ENCODE data around the gene UGT1A8. TPM values are rescaled to one million over a fixed set of nuclear protein-coding genes. Genes with fewer than 3 reads are reported as not detected.
"Not testable (repeated sequence)": the region's sequence is repeated elsewhere in the genome, so short reads cannot be mapped to it uniquely, and the experiment has no call there.

The UGT1A8 gene
- total and polyA plus RNA-seq, 3 experiments from 2014 or later: not detected

GRCh38 chr2:233611284-233611683 lies 6.1 kb upstream of the UGT1A8 start:
- no peaks in the 10 kb centered on the region for H3K4me1 Mint-ChIP-seq
- ChIA-PET POLR2A (no interaction called here), CTCF (no interaction called here)
- peaks cover 0 to 4% (median 0%) of the 10 kb centered on the region in 3 donors for H3K36me3 Mint-ChIP-seq
- no peaks in the 10 kb centered on the region for H3K9me3 ChIP-seq (ENCODE audit: low read length)
- H3K4me3 ChIP-seq (ENCODE audit: low read length): no peak overlapping the region
- no peaks in the 10 kb centered on the region for H3K36me3 ChIP-seq (ENCODE audit: insufficient read depth, low read length)
- peaks cover 12 to 45% (median 32%) of the 10 kb centered on the region in 5 donors for H3K9me3 Mint-ChIP-seq
- no peaks in the 10 kb centered on the region for H3K4me1 ChIP-seq (ENCODE audit: insufficient read depth, low read length)
- DNase-seq: no peak
- no peak overlapping the region for H3K4me3 Mint-ChIP-seq
- H3K27me3 Mint-ChIP-seq: peaks cover 17 to 36% of the 10 kb centered on the region in 2 donors
- H3K27ac ChIP-seq (ENCODE audit: low read depth, low read length): no peak overlapping the region
- H3K27ac Mint-ChIP-seq: no peak overlapping the region
- H3K27me3 ChIP-seq (ENCODE audit: insufficient read depth, low read length, poor library complexity, severe bottlenecking): no peaks in the 10 kb centered on the region

GRCh38 chr2:233620204-233620603 lies 2.8 kb downstream of the UGT1A8 start:
- ChIA-PET CTCF (no interaction called here), POLR2A (no interaction called here)
- Histone ChIP-seq H3K27ac (ENCODE audit: low read depth, low read length) (no peak overlapping the region), H3K4me1 (ENCODE audit: insufficient read depth, low read length) (no peaks in the 10 kb centered on the region), H3K27me3 (ENCODE audit: insufficient read depth, low read length, poor library complexity, severe bottlenecking) (peaks cover 3% of the 10 kb centered on the region), H3K4me3 (ENCODE audit: low read length) (no peak overlapping the region), H3K36me3 (ENCODE audit: insufficient read depth, low read length) (no peaks in the 10 kb centered on the region), H3K9me3 (ENCODE audit: low read length) (no peaks in the 10 kb centered on the region)
- peaks cover 0 to 9% (median 2%) of the 10 kb centered on the region in 5 donors for H3K9me3 Mint-ChIP-seq
- H3K36me3 Mint-ChIP-seq: peaks cover 0 to 7% (median 0%) of the 10 kb centered on the region in 3 donors
- DNase-seq: no peak
- H3K4me3 Mint-ChIP-seq: no peak overlapping the region
- no peak overlapping the region for H3K27ac Mint-ChIP-seq
- peaks cover 12 to 66% of the 10 kb centered on the region in 2 donors for H3K27me3 Mint-ChIP-seq
- H3K4me1 Mint-ChIP-seq: no peaks in the 10 kb centered on the region

DNA sequence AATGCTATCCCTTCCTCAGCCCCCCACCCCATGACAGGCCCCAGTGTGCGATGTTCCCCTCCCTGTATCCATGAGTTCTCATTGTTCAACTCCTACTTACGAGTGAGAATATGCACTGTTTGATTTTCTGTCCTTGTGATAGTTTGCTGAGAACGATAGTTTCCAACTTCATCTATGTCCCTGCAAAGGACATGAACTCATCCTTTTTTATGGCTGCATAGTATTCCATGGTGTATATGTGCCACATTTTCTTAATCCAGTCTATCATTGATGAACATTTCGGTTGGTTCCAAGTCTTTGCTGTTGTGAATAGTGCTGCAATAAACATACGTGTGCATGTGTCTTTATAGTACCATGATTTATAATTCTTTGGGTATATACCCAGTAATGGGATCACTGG lies 4.4 kb downstream of the UGT1A8 start:
- CTCF ChIA-PET; H3K4me3 Mint-ChIP-seq; H3K36me3 ChIP-seq (ENCODE audit: insufficient read depth, low read length); H3K27ac ChIP-seq (ENCODE audit: low read depth, low read length); H3K4me1 Mint-ChIP-seq; H3K4me1 ChIP-seq (ENCODE audit: insufficient read depth, low read length); H3K9me3 Mint-ChIP-seq; DNase-seq; H3K27ac Mint-ChIP-seq; H3K4me3 ChIP-seq (ENCODE audit: low read length); H3K9me3 ChIP-seq (ENCODE audit: low read length); POLR2A ChIA-PET; H3K27me3 ChIP-seq (ENCODE audit: insufficient read depth, low read length, poor library complexity, severe bottlenecking); H3K36me3 Mint-ChIP-seq: not testable (repeated sequence)
- peaks cover 6 to 64% of the 10 kb centered on the region in 2 donors for H3K27me3 Mint-ChIP-seq

DNA sequence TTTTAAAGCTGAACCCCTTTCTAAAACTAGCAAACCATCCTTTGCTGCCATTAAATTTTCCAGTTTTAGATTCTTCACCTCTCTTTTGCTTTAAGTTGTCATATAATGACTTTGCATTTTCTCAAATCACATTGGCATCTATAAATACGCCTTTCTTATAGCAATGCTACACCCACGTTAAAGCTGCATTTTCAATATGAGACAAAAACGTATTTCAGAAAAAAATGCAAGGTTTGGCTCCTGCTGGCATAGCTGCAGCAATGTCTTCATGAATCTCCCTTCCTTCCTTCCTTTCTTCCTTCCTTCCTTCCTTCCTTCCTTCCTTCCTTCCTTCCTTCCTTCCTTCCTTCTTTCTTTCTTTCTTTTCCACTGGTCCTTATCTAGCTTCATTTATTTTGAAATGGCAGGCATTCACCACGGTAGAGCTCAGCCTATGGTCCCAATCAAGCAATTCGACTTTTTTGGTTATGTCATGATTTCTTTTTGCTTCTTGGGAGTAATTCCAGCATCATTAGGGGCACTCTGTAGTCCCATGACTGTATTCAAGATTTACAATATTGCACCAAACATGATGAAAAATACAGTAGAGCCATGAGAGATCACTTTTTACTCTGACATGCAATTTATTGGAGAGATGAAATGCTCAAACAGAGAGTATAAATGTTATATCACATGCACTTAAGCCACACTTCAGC lies 10.0 kb downstream of the UGT1A8 start:
- Mint-ChIP-seq H3K27ac (no peak overlapping the region), H3K36me3 (peaks cover 0 to 9% (median 0%) of the 10 kb centered on the region in 3 donors), H3K9me3 (peaks cover 13 to 28% (median 20%) of the 10 kb centered on the region in 5 donors), H3K27me3 (peaks cover 17 to 49% of the 10 kb centered on the region in 2 donors), H3K4me1 (no peaks in the 10 kb centered on the region), H3K4me3 (no peak overlapping the region)
- no peak overlapping the region for H3K27ac ChIP-seq (ENCODE audit: low read depth, low read length)
- no peak for DNase-seq
- POLR2A ChIA-PET: no interaction called here
- H3K9me3 ChIP-seq (ENCODE audit: low read length): no peaks in the 10 kb centered on the region
- CTCF ChIA-PET: no interaction called here
- no peak overlapping the region for H3K4me3 ChIP-seq (ENCODE audit: low read length)
- H3K36me3 ChIP-seq (ENCODE audit: insufficient read depth, low read length): no peaks in the 10 kb centered on the region
- H3K27me3 ChIP-seq (ENCODE audit: insufficient read depth, low read length, poor library complexity, severe bottlenecking): peaks cover 3% of the 10 kb centered on the region
- H3K4me1 ChIP-seq (ENCODE audit: insufficient read depth, low read length): no peaks in the 10 kb centered on the region

DNA sequence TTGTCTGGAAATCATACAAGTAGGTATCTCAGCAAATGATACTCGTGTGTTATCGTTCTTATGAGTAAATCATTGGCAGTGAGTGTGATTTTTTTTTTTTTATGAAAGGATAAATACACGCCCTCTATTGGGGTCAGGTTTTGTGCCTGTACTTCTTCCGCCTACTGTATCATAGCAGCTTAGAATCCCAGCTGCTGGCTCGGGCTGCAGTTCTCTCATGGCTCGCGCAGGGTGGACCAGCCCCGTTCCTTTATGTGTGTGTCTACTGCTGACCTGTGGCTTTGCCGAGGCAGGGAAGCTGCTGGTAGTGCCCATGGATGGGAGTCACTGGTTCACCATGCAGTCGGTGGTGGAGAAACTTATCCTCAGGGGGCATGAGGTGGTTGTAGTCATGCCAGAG lies 18.9 kb downstream of the UGT1A8 start, which contains the start of gene UGT1A10:
Gene UGT1A10, plus strand, starts transcription at position 143 of the 400 bp plus-strand sequence. Its CDS starts 75 bp downstream, at position 218.
- H3K4me3 ChIP-seq (ENCODE audit: low read length); H3K27me3 ChIP-seq (ENCODE audit: insufficient read depth, low read length, poor library complexity, severe bottlenecking); H3K9me3 Mint-ChIP-seq; H3K36me3 Mint-ChIP-seq; H3K27ac ChIP-seq (ENCODE audit: low read depth, low read length); H3K36me3 ChIP-seq (ENCODE audit: insufficient read depth, low read length); DNase-seq; POLR2A ChIA-PET; H3K4me3 Mint-ChIP-seq; H3K4me1 ChIP-seq (ENCODE audit: insufficient read depth, low read length); H3K9me3 ChIP-seq (ENCODE audit: low read length); CTCF ChIA-PET; H3K27ac Mint-ChIP-seq: not testable (repeated sequence)
- Mint-ChIP-seq H3K27me3 (peaks cover 28 to 58% of the 10 kb centered on the region in 2 donors), H3K4me1 (peaks cover 0 to 12% (median 2%) of the 10 kb centered on the region in 3 donors)

DNA sequence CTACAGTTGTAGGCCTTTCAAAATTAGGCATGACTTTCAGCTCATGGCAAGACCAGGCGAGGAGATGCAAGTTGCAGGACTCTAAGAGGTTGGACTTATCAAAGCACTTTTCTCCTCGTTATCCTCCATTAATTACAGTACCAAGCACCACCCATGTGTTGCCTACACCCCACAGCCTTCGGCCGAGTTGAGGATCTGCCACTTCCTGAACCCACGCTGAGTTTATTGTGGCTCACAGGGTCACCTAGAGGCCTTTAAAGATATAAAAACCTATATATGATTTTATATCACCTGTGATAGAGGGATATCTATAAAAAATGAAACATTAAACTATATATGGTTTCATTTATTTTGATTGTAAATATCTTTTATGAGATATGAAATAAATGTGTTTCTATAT lies 21.4 kb downstream of the UGT1A8 start:
- Mint-ChIP-seq H3K4me1 (peaks cover 0 to 12% (median 2%) of the 10 kb centered on the region in 3 donors), H3K36me3 (no peaks in the 10 kb centered on the region), H3K27ac (no peak overlapping the region), H3K27me3 (peaks cover 21 to 47% of the 10 kb centered on the region in 2 donors), H3K4me3 (no peak overlapping the region), H3K9me3 (peaks cover 0 to 9% (median 2%) of the 10 kb centered on the region in 5 donors)
- H3K4me1 ChIP-seq (ENCODE audit: insufficient read depth, low read length): peaks cover 6% of the 10 kb centered on the region
- no peaks in the 10 kb centered on the region for H3K27me3 ChIP-seq (ENCODE audit: insufficient read depth, low read length, poor library complexity, severe bottlenecking)
- no peak for DNase-seq
- POLR2A ChIA-PET: no interaction called here
- H3K9me3 ChIP-seq (ENCODE audit: low read length): no peaks in the 10 kb centered on the region
- H3K4me3 ChIP-seq (ENCODE audit: low read length): no peak overlapping the region
- CTCF ChIA-PET: no interaction called here
- no peaks in the 10 kb centered on the region for H3K36me3 ChIP-seq (ENCODE audit: insufficient read depth, low read length)
- no peak overlapping the region for H3K27ac ChIP-seq (ENCODE audit: low read depth, low read length)

DNA sequence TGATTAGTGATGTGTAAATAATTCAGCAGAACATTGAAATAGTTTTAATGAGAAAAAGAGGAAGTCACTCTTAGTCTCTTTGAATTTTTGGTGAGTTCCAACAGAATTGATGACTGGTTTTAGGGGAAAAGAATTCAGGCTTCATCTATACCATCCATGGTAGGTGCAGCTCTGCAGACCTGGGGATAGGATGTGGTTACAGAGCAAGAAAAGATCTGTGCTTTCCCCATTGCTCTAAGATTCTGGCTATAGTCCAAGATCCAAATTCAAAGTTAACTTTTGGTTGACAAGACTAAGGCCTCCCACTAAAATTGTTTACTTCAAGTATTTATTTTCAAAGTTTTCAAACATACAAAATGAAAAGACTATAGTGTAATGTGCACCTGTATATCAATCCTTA lies 22.4 kb downstream of the UGT1A8 start:
- H3K36me3 Mint-ChIP-seq: peaks cover 0 to 4% (median 0%) of the 10 kb centered on the region in 3 donors
- no peak overlapping the region for H3K27ac Mint-ChIP-seq
- no peaks in the 10 kb centered on the region for H3K27me3 ChIP-seq (ENCODE audit: insufficient read depth, low read length, poor library complexity, severe bottlenecking)
- H3K36me3 ChIP-seq (ENCODE audit: insufficient read depth, low read length): no peaks in the 10 kb centered on the region
- CTCF ChIA-PET: no interaction called here
- DNase-seq: peak in 1 of 5 donors; percentile 6
- peaks cover 0 to 12% (median 2%) of the 10 kb centered on the region in 3 donors for H3K4me1 Mint-ChIP-seq
- H3K27me3 Mint-ChIP-seq: peaks cover 19 to 42% of the 10 kb centered on the region in 2 donors
- peaks cover 6% of the 10 kb centered on the region for H3K4me1 ChIP-seq (ENCODE audit: insufficient read depth, low read length)
- POLR2A ChIA-PET: no interaction called here
- peaks cover 0 to 10% (median 2%) of the 10 kb centered on the region in 5 donors for H3K9me3 Mint-ChIP-seq
- no peaks in the 10 kb centered on the region for H3K9me3 ChIP-seq (ENCODE audit: low read length)
- no peak overlapping the region for H3K27ac ChIP-seq (ENCODE audit: low read depth, low read length)
- no peak overlapping the region for H3K4me3 Mint-ChIP-seq
- H3K4me3 ChIP-seq (ENCODE audit: low read length): no peak overlapping the region

DNA sequence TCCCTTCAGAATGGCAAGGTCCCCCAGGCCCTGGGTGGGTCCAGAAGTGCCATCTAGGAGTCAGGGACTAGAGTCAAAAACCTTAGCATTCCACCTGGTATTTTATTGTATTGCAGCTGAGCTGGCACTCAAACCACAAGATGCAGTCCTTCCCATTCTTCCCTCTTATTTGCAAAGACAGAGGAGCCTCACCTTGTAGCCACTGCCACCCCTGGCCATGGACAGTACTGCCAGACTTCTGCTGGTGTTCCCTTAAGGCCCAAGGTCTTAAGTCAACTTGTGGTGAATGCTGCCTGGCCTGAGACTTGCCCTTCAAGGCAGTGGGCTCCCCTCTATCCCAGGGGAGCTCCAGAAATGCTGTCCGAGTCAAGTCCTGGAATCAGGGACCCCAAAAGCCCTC lies 25.7 kb downstream of the UGT1A8 start:
- H3K27ac ChIP-seq (ENCODE audit: low read depth, low read length): no peak overlapping the region
- Mint-ChIP-seq H3K9me3 (peaks cover 6 to 31% (median 21%) of the 10 kb centered on the region in 5 donors), H3K36me3 (peaks cover 0 to 18% (median 3%) of the 10 kb centered on the region in 3 donors), H3K27me3 (peaks cover 10 to 38% of the 10 kb centered on the region in 2 donors), H3K4me3 (no peak overlapping the region), H3K27ac (no peak overlapping the region), H3K4me1 (peaks cover 0 to 12% (median 2%) of the 10 kb centered on the region in 3 donors)
- H3K36me3 ChIP-seq (ENCODE audit: insufficient read depth, low read length): no peaks in the 10 kb centered on the region
- CTCF ChIA-PET: no interaction called here
- no peaks in the 10 kb centered on the region for H3K27me3 ChIP-seq (ENCODE audit: insufficient read depth, low read length, poor library complexity, severe bottlenecking)
- H3K4me1 ChIP-seq (ENCODE audit: insufficient read depth, low read length): peaks cover 6% of the 10 kb centered on the region
- DNase-seq: no peak
- H3K9me3 ChIP-seq (ENCODE audit: low read length): no peaks in the 10 kb centered on the region
- POLR2A ChIA-PET: no interaction called here
- no peak overlapping the region for H3K4me3 ChIP-seq (ENCODE audit: low read length)
